Keratinocyte (primary cell): Measurements from ENCODE around the gene PCBD1. TPM values are rescaled to one million over a fixed set of nuclear protein-coding genes. Genes with fewer than 3 reads are reported as not detected.

Experiments
- DNase-seq: peaks from one replicate; pipeline ENCODE4 v3.0.0-alpha.2; 2011; ENCODE audit warnings: low read depth, missing footprints, low spot score
- FAIRE-seq: peaks from 2 replicates; lab custom pipeline; 2011; peaks lifted over from hg19 to GRCh38; lab: Jason Lieb, UNC
- H2AFZ ChIP-seq: 2 replicates; pipeline ENCODE4 v1.6.0; 2012; ENCODE audit warnings: low read length, control low read depth, inconsistent platforms; ENCODE audit not compliant: control insufficient read depth
- H3K27ac ChIP-seq: 2 replicates; pipeline ENCODE4 v1.5.1; 2011; ENCODE audit warnings: low read length; ENCODE audit not compliant: control insufficient read depth, insufficient read depth
- H3K27me3 ChIP-seq: 3 replicates; pipeline ENCODE4 v1.6.0; 2011; ENCODE audit warnings: low read length; ENCODE audit not compliant: control insufficient read depth, insufficient read depth; ENCODE audit errors: extremely low read depth
- H3K36me3 ChIP-seq, 2 experiments: 2 replicates in 1 of 2; 3 replicates in 1 of 2; pipeline ENCODE4 v1.5.1; 2011; ENCODE audit warnings: low read length in 2 of 2, mild to moderate bottlenecking in 1 of 2; ENCODE audit not compliant: control insufficient read depth in 2 of 2, insufficient read depth in 2 of 2; ENCODE audit errors: extremely low read depth in 1 of 2
- H3K4me1 ChIP-seq: 3 replicates; pipeline ENCODE4 v1.5.1; 2011; ENCODE audit warnings: low read length; ENCODE audit not compliant: control insufficient read depth, insufficient read depth; ENCODE audit errors: extremely low read depth
- H3K4me2 ChIP-seq: 3 replicates; pipeline ENCODE4 v1.6.0; 2011; ENCODE audit warnings: low read depth, low read length; ENCODE audit not compliant: control insufficient read depth, insufficient read depth; ENCODE audit errors: extremely low read depth
- H3K4me3 ChIP-seq, 3 experiments: fragments of 200-600 bp in 1 of 3; sonication (generic) in 1 of 3; 2 replicates in 2 of 3; 3 replicates in 1 of 3; pipeline ENCODE4 v1.5.1; 2011 to 2016; ENCODE audit warnings: low read length in 3 of 3, mild to moderate bottlenecking in 3 of 3, control low read depth in 2 of 3, inconsistent platforms in 1 of 3, low read depth in 1 of 3, mixed read lengths in 1 of 3, mixed run types in 1 of 3, moderate library complexity in 1 of 3; ENCODE audit not compliant: control insufficient read depth in 2 of 3, insufficient read depth in 2 of 3; ENCODE audit errors: extremely low read depth in 1 of 3
- H3K79me2 ChIP-seq: 2 replicates; pipeline ENCODE4 v1.6.0; 2012; ENCODE audit warnings: low read length; ENCODE audit not compliant: control insufficient read depth, insufficient read depth
- H3K9ac ChIP-seq: 3 replicates; pipeline ENCODE4 v1.6.0; 2011; ENCODE audit warnings: low read length; ENCODE audit not compliant: control insufficient read depth, insufficient read depth; ENCODE audit errors: extremely low read depth
- H3K9me1 ChIP-seq: 3 replicates; pipeline ENCODE4 v1.6.0; 2011; ENCODE audit warnings: low read length; ENCODE audit not compliant: control insufficient read depth, insufficient read depth; ENCODE audit errors: extremely low read depth
- H3K9me3 ChIP-seq: 2 replicates; pipeline ENCODE4 v1.5.1; 2012; ENCODE audit warnings: low read depth, low read length; ENCODE audit not compliant: control insufficient read depth
- H4K20me1 ChIP-seq: 3 replicates; pipeline ENCODE4 v1.6.0; 2011; ENCODE audit warnings: low read length; ENCODE audit not compliant: control insufficient read depth, insufficient read depth; ENCODE audit errors: extremely low read depth
- CTCF ChIP-seq, 3 experiments: IDR thresholded peaks in 1 of 3; conservative IDR thresholded peaks in 1 of 3; optimal IDR thresholded peaks in 1 of 3; 2 replicates in 2 of 3; 3 replicates in 1 of 3; pipeline versions ENCODE3 to v1.5.1; 2011; ENCODE audit warnings: low read length in 3 of 3, mild to moderate bottlenecking in 3 of 3, moderate library complexity in 2 of 3, control low read depth in 1 of 3, inconsistent platforms in 1 of 3; ENCODE audit not compliant: insufficient read depth in 2 of 3; ENCODE audit errors: extremely low read depth in 1 of 3
- EZH2 ChIP-seq: IDR thresholded peaks from one replicate; pipeline ENCODE4 v1.6.1; 2012; ENCODE audit warnings: inconsistent platforms, mild to moderate bottlenecking, low read length, moderate library complexity
- dilution Hi-C: fragments of 300-500 bp; cut with MboI; formaldehyde crosslinking; loops from one replicate; pipeline ENCODE4 v1.7.0; 2020; ENCODE audit warnings: low sequenced_read_pairs; ENCODE audit not compliant: extremely low pct_ligation_motif_present
- polyA plus RNA-seq, 5 experiments: library from polyadenylated mRNA; depleted of rRNA in 3 of 5; stranded (reverse) in 3 of 5; stranded (forward) in 1 of 5; unstranded in 1 of 5; fragments of >200 nt; gene quantifications; 1 replicate in 1 of 5; 2 replicates in 3 of 5; 3 replicates in 1 of 5; pipeline versions ENCODE4 v1.2.1 to v1.2.3, GENCODE V29; 2011 to 2012; ENCODE audit warnings: missing spikeins in 2 of 5, low read depth in 1 of 5, low replicate concordance in 1 of 5

Gene PCBD1
- polyA plus RNA-seq, 1 donor (not counting 4 experiments of a cell fraction or from before 2014, with no cell fraction given) = 41.5 TPM

GRCh38 chr10:70884741-70885140, 3.6 kb downstream of the PCBD1 start:
- Histone ChIP-seq H3K4me3 (no peak overlapping the region), H3K27me3 (no peaks in the 10 kb centered on the region), H3K4me2 (no peak overlapping the region), H3K9ac (no peak overlapping the region), H3K36me3 (peaks cover 7 to 20% of the 10 kb centered on the region in 2 experiments), H2AFZ (no peak overlapping the region), H3K27ac (no peak overlapping the region), H3K9me1 (no peaks in the 10 kb centered on the region), H4K20me1 (no peaks in the 10 kb centered on the region), H3K79me2 (no peaks in the 10 kb centered on the region), H3K4me1 (peaks cover 6% of the 10 kb centered on the region), H3K9me3 (no peaks in the 10 kb centered on the region)
- FAIRE-seq (no peak), DNase-seq (no peak)
- dilution Hi-C loops = no loop called here
- no peak for TF ChIP-seq CTCF (optimal IDR thresholded peaks at IDR 0.05 in 1 of 3, IDR thresholded peaks at IDR 0.05 in 1 of 3, conservative IDR thresholded peaks at IDR 0.05 in 1 of 3; ENCODE audit: extremely low read depth in 1 of 3, insufficient read depth in 2 of 3, low read length in 3 of 3)
- TF ChIP-seq EZH2 = no peak

DNA sequence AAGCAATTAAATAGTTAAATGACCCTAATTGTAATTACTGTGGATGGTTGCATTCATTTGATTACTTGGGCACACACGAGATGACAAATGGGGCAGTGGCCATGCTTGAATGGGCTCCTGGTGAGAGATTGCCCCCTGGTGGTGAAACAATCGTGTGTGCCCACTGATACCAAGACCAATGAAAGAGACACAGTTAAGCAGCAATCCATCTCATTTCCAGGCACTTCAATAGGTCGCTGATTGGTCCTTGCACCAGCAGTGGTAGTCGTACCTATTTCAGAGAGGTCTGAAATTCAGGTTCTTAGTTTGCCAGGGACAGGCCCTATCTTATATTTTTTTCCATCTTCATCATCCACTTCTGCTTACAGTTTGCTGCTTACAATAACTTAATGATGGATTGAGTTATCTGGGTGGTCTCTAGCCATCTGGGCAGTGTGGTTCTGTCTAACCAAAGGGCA, 8.3 kb downstream of the PCBD1 start:
- Histone ChIP-seq H3K4me2 (no peak overlapping the region), H3K9ac (no peak overlapping the region), H2AFZ (no peak overlapping the region), H3K27me3 (no peaks in the 10 kb centered on the region), H3K36me3 (peaks cover 20 to 22% of the 10 kb centered on the region in 2 experiments), H3K79me2 (no peaks in the 10 kb centered on the region), H3K9me3 (no peaks in the 10 kb centered on the region), H3K4me1 (no peaks in the 10 kb centered on the region), H3K4me3 (no peak overlapping the region), H3K9me1 (no peaks in the 10 kb centered on the region), H3K27ac (no peak overlapping the region), H4K20me1 (no peaks in the 10 kb centered on the region)
- peak; percentile 59 for DNase-seq
- dilution Hi-C loops = no loop called here
- FAIRE-seq = peak; percentile 80
- TF ChIP-seq CTCF (optimal IDR thresholded peaks at IDR 0.05 in 1 of 3, IDR thresholded peaks at IDR 0.05 in 1 of 3, conservative IDR thresholded peaks at IDR 0.05 in 1 of 3; ENCODE audit: extremely low read depth in 1 of 3, insufficient read depth in 2 of 3, low read length in 3 of 3) = peak; percentile 83 to 93 (median 87)
- no peak for TF ChIP-seq EZH2
